Measurements from ENCODE around the gene COQ7.

COQ7 gene

DNA sequence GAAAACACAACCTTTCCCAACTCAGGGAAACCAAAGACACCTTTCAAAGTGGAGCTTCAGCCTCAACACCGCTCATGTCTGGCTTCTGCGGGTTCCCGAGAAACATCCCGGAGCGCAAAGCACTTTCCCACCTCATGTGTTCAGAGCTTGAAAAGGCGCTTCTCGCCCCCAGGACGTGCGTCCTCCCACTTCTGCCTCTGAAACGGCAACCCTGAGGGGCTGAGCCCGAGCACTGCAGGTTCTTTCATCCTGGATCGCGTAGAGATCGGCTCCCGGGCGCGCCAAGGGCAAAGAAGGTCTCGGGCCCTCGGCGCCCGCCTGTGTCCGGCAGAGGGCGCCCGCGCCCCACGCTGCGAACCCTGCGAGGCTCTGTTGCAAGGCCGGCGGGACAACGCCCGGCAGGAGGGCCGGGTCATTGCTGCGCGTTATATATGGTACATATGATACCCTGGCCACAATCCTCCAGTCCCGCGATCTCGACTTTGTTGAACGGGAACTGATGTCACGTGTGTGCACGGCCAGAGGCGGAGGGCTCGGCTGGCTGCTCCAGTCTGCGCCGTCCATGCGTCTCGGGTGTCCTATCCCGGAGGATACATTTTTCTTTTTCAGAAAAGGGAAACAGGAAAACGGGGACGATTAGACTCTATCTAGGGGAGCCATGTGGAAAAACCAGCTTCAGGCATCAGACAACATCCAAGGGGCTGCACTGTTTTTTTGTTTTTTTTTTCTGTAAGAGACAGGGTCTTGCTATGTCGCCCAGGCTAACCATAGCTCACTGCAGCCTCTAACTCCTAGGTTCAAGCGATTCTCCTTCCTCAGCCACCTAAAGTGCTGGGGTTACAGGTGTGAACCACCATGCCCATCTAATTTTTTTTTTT is 19.1 kb downstream of the COQ7 start:
- DNase-seq = peak; percentile 18

- DNase-seq = no peak
These were observed 21.0 kb downstream of the COQ7 start for GRCh38 chr16:19088341-19088916.

GRCh38 chr16:19089410-19089955 is 22.1 kb downstream of the COQ7 start:
- no peak for DNase-seq

DNA sequence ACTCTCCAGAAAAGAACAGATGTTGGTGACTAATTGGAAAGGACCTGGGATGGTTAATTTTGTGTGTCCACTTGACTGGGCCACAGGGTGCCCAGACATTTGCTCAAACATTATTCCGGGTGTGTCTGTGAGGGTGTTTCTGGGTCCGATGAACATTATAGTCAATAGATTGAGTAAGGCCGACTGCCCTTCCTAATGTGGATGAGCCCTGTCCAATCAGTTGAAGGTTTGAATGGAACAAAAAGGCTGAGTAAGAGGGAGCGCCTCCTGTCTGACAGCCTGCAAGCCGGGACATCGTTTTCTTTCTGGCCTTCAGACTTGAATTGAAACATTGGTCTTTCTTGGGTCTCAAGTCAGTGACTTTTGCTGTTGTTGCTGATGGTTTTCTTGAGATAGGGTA is 23.5 kb downstream of the COQ7 start:
- DNase-seq = no peak

DNA sequence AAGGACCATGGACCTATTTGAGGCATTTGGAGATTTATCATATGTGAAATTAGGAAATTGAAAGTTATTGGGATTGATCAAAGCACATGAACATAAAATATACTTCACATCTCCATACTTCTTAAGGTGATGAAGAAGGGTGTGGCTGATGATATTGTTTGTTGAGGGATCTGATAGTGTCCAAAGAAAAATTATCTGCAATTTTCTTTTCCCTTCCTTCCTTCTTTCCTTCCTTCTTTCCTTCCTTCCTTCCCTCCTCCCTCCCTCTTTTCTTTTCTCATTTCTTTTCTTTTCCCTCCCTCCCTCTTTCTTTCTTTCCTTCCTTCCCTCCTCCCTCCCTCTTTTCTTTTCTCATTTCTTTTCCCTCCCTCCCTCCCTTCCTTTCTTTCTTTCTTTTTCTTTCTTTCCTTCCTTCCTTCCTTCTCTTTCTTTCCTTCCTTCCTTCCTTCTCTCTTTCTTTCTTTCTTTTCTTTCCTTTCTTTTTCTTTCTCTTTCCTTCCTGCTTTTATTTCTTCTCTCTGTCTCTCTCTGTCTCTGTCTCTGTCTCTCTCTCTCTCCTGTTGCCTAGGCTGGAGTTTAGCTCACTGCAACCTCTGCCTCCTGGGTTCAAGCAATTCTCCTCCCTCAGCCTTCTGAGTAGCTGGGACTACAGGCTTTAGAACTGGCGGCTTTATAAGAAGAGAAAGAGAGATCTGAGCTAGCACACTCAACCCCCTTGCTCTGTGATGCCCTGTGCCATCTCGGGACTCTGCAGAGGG is 25.4 kb downstream of the COQ7 start:
- no peak for DNase-seq

DNA sequence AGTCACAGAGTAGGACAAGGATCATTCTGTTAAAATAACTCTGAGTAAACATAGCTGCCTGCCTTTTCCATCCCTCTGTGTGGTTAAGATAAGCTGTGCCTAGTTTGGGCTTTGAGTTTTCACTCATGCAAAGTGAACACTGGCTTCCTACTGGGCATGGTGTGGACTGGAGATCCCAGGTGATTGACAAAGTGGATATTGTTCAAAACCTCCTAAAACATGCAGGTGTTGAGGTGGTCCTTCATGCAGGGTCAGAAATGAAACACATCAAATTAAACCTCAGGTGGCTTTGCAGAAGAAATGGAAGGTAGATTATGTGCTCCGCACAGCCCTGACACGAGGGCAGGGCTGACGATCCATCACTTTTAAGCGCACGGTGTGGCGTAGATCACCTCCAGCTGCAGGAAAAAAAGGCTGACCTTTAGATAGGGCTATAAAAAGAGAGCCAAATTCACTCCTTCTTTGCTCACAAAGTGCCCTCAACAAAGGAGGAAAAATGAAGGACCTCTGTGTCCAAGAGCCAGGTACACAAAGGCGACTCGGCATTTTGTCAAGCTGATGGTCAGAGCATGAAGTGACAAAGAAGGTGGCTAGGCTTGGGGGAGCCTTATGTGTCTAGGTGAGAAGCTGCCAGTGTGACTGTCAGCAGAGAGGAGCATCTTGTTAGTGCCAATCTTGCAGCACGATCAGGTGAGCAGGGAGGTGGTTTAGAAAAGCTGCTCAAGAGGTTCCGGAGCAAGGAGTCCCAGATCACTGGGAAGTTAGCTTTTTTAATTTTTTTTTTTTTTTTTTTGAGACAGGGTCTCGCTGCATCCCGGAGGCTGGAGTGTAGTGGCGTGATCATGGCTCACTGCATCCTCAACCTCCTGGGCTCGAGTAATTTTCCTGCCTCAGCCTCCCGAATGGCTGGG is 26.5 kb downstream of the COQ7 start:
- no peak for DNase-seq

GRCh38 chr16:19094542-19095365 is 27.3 kb downstream of the COQ7 start:
- DNase-seq = no peak

- no peak for DNase-seq
These were observed 28.2 kb downstream of the COQ7 start for GRCh38 chr16:19095654-19096053.

DNA sequence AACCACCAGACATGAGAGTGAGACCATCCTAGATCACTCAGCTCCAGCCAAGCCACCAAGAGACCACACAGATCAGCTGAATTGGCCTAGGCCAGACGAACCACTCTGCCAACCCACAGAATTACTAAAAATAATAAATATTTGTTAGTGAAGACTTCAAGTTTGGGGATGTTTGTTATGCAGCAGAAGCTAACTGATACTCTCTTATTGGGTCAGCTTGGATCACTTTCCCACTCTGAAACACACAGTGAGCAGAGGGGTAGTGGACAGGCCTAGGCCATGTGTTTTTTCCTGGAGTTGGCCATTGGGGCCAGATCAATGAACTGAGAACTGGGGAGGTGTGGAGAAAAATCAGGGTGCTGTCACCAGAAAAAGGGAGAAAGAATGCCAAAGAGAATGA is 30.8 kb downstream of the COQ7 start:
- no peak for DNase-seq

DNA sequence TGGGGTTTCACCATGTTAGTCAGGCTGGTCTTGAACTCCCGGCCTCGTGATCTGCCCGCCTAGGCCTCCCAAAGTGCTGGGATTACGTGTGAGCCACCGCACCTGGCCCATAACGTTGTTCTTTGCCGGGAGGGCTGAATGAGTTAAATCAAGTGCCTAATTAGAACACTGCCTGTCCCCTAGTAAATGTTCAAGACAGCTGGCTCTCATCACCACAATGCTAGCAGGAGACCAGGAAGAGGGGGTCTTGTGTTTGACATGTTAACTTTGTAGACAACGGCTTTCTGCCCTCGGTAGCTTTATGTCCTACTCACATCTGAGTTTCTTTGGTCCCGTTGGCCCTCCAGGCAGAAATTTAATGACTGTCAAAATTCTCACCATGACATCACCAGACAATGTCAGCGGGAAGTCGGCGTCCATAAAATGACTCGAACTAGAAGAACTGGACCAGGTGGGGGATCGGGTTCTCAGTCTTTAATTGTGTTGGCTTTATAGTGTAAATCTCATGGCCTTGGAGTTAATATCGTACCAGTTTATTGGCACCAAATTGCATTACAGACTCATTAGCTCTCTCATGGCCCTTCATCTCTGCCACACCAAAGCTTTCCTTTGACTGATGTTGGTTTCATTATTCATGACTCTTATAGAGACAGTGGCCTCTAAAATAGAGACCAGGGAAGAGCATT is 34.9 kb downstream of the COQ7 start:
- no peak for DNase-seq

- no peak for DNase-seq
These were observed 37.2 kb downstream of the COQ7 start for GRCh38 chr16:19104607-19105006.

- DNase-seq = no peak
These were observed 37.7 kb downstream of the COQ7 start for GRCh38 chr16:19105131-19105530.

- DNase-seq = no peak
These were observed 38.6 kb downstream of the COQ7 start for GRCh38 chr16:19105891-19106624.

DNA sequence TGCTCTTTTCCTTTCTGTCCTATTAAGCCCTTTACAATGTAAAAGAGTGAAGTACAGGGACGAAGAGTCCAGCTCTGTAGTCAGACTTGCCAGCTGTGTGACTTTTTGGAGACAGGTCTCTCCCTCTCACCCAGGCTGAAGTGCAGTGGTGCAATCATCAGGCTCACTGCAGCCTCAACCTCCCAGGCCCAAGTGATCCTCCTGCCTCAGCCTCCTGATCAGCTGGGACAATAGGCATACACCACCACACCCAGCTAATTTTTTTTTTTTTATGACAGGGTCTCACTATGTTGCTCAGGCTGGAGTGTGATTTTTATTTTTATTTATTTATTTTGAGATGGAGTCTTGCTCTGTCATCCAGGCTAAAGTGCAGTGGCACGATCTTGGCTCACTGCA is 39.2 kb downstream of the COQ7 start:
- DNase-seq = no peak

GRCh38 chr16:19108409-19109287 is 41.2 kb downstream of the COQ7 start:
- no peak for DNase-seq

DNA sequence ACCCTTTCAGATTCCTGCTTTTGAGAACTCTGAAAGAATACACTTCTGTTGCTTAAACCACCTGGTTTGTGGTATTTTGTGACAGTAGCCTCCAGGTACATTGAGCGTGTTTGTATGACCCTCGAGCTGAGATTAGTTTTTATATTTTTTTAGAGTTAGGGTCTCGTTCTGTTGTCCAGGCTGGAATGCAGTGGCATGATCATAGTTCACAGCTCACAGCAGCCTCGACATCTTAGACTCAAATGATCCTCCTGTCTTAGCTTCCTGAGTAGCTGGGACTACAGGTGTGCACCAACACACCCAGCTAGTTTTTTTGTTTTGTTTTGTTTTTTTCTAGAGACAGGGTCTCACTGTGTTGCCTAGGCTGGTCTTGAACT is 41.9 kb downstream of the COQ7 start:
- DNase-seq = no peak

DNA sequence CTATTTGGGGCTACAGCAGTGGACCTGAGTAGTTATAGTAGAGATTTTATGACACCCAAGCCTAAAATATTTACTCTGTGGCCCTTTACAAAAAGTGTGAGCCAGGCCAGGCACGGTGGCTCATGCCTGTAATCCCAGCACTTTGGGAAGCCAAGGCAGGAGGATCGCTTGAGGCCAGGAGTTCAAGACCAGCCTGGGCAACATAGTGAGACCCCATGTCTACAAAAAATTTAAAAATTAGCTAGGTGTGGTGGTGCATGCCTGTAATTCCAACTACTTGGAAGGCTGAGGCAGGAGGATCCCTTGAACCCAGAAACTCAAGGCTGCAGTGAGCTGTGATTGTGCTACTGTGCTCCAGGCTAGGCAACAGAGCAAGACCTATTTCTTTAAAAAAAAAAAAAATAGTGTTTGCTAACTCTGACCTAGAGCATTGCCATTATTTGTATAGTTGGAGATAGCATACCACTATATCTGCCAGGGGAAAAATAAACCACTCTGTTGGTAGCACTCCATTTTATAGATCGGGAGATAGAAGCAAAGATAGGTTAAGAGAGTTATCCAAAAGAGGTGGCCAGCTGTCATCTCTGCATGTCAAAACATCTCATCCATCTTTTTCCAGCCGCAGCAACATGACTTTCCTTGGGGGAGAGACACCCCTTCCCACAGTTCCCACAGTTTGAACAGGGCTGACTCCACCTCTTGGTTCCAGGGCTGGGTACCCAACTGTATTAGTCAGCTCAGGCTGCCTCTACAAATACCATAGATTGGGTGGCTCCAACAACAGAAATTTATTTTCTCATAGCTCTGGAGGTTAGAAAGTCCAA is 43.3 kb downstream of the COQ7 start:
- no peak for DNase-seq

DNA sequence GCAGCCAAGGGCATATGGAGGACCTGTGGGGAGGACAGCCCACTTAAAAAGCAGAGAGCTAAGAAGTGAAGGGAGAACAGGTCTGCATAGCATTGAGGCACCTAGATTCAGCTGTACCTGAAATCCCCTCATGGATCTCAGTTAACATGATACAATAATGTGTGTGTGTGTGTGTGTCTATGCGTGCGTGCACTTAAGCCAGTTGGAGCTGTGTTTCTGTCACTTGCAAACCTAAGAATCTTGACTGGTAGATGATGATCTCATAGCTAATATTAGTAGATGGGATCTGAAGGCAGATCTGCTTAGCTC is 44.6 kb downstream of the COQ7 start:
- no peak for DNase-seq

All from NCI-H1105 (cell line).